DOHH2 (cell line): Measurements from ENCODE around the gene B9D2.

Experiments
- EZH2phosphoT487 ChIP-seq: fragments of 200-600 bp; sonication (generic); IDR thresholded peaks from 2 replicates; pipeline ENCODE4 v1.6.1; 2017; ENCODE audit warnings: borderline replicate concordance, mild to moderate bottlenecking, antibody characterized with exemption, low read length, moderate library complexity, mixed read lengths
- TF ChIP-seq, protein P1 (sequence below): fragments of 200-600 bp; sonication (generic); IDR thresholded peaks from one replicate; pipeline ENCODE4 v1.5.1; 2014; ENCODE audit warnings: antibody characterized with exemption, mild to moderate bottlenecking, low read depth, low read length; ENCODE audit not compliant: poor library complexity, severe bottlenecking

DNA sequence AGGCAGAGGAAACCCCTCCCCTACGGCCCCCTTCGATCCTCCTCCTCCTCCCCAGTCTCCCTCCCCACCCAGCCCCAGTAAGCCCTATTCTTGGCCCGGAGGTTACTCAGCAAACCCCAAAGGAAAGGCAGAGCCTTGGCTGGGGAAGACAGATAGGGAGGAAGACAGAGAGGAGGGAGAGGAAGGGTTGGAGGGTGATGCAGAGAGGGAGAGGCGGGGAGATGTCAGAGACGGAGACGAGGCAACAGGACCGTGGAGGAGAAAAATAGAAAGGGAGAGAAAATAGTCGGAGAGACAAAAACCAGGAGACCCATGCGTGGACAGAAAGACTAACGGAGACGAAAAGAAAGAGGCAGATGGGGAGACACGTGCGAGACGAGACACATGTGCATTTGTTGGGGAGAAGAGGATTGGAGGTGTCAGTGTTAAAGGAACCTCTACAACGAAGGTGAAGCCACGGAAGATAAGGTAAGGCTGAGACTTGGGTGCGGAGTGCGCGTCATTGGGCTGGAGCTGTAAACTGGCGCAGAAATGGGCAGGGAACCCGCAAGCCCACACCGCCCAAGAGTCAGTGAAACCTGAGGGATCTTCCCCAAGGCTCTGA, 13.1 kb downstream of the B9D2 start:
- TF ChIP-seq, protein P1, sequence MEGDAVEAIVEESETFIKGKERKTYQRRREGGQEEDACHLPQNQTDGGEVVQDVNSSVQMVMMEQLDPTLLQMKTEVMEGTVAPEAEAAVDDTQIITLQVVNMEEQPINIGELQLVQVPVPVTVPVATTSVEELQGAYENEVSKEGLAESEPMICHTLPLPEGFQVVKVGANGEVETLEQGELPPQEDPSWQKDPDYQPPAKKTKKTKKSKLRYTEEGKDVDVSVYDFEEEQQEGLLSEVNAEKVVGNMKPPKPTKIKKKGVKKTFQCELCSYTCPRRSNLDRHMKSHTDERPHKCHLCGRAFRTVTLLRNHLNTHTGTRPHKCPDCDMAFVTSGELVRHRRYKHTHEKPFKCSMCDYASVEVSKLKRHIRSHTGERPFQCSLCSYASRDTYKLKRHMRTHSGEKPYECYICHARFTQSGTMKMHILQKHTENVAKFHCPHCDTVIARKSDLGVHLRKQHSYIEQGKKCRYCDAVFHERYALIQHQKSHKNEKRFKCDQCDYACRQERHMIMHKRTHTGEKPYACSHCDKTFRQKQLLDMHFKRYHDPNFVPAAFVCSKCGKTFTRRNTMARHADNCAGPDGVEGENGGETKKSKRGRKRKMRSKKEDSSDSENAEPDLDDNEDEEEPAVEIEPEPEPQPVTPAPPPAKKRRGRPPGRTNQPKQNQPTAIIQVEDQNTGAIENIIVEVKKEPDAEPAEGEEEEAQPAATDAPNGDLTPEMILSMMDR = no peak
- no peak for TF ChIP-seq EZH2phosphoT487
